H9 (cell line): Measurements from ENCODE around the gene ANKRD28. TPM values are rescaled to one million over a fixed set of nuclear protein-coding genes. Genes with fewer than 3 reads are reported as not detected.
A peak's percentile ranks its signal among the peaks of the same experiment; 100 is the strongest.

ENCODE experiments used
- DNase-seq: peaks from one replicate; pipeline ENCODE4 v3.0.0-alpha.2; 2017
- H2AFZ ChIP-seq: one replicate; pipeline ENCODE4 v1.6.1; 2013; ENCODE audit warnings: mild to moderate bottlenecking, low read length, control low read depth, moderate library complexity
- H2AK5ac ChIP-seq: 2 replicates; pipeline ENCODE4 v1.6.1; 2013; ENCODE audit warnings: low read length, control low read depth, mixed read lengths; ENCODE audit not compliant: insufficient read length
- H2BK120ac ChIP-seq: one replicate; pipeline ENCODE4 v1.6.1; 2013; ENCODE audit warnings: low read depth, mild to moderate bottlenecking, low read length, control low read depth, inconsistent platforms; ENCODE audit not compliant: poor library complexity, severe bottlenecking
- H2BK12ac ChIP-seq: 2 replicates; pipeline ENCODE4 v1.6.1; 2013; ENCODE audit warnings: low read length, control low read depth, mixed read lengths, low read depth; ENCODE audit not compliant: insufficient read length
- H2BK15ac ChIP-seq: 2 replicates; pipeline ENCODE4 v1.6.1; 2013; ENCODE audit warnings: low read depth, low read length, control low read depth
- H2BK20ac ChIP-seq: one replicate; pipeline ENCODE4 v1.6.1; 2013; ENCODE audit warnings: low read depth, mild to moderate bottlenecking, low read length, control low read depth, inconsistent platforms; ENCODE audit not compliant: poor library complexity, severe bottlenecking
- H2BK5ac ChIP-seq: 2 replicates; pipeline ENCODE4 v1.6.1; 2013; ENCODE audit warnings: low read length, control low read depth, mixed read lengths; ENCODE audit not compliant: insufficient read length
- H3K14ac ChIP-seq: 2 replicates; pipeline ENCODE4 v1.6.1; 2013; ENCODE audit warnings: low read length, control low read depth; ENCODE audit not compliant: insufficient read depth
- H3K18ac ChIP-seq: 2 replicates; pipeline ENCODE4 v1.6.1; 2013; ENCODE audit warnings: low read depth, mild to moderate bottlenecking, mixed read lengths, low read length, control low read depth; ENCODE audit not compliant: insufficient read length
- H3K23ac ChIP-seq: 2 replicates; pipeline ENCODE4 v1.6.1; 2013; ENCODE audit warnings: low read length, control low read depth, mixed read lengths, low read depth; ENCODE audit not compliant: insufficient read length
- H3K23me2 ChIP-seq: 2 replicates; pipeline ENCODE4 v1.6.1; 2013; ENCODE audit warnings: low read depth, mild to moderate bottlenecking, mixed read lengths, low read length, control low read depth; ENCODE audit not compliant: insufficient read length, poor library complexity, severe bottlenecking
- H3K27ac ChIP-seq: 2 replicates; pipeline ENCODE4 v1.5.1; 2013; ENCODE audit warnings: low read length, control low read depth, mixed read lengths, low read depth; ENCODE audit not compliant: insufficient read length
- H3K27me3 ChIP-seq: 2 replicates; pipeline ENCODE4 v1.6.1; 2013; ENCODE audit warnings: low read length, control low read depth, inconsistent platforms; ENCODE audit not compliant: insufficient read depth
- H3K4ac ChIP-seq: 2 replicates; pipeline ENCODE4 v1.6.1; 2013; ENCODE audit warnings: low read depth, mild to moderate bottlenecking, control low read depth, inconsistent platforms, low read length, moderate library complexity
- H3K4me1 ChIP-seq: 2 replicates; pipeline ENCODE4 v1.6.1; 2013; ENCODE audit warnings: low read length, control low read depth, inconsistent platforms; ENCODE audit not compliant: insufficient read depth
- H3K4me2 ChIP-seq: 2 replicates; pipeline ENCODE4 v1.6.1; 2013; ENCODE audit warnings: low read length, control low read depth, mixed read lengths; ENCODE audit not compliant: insufficient read length, insufficient read depth
- H3K56ac ChIP-seq: 2 replicates; pipeline ENCODE4 v1.6.1; 2013; ENCODE audit warnings: low read depth, mild to moderate bottlenecking, mixed read lengths, low read length, control low read depth; ENCODE audit not compliant: insufficient read length
- H3K79me1 ChIP-seq: 2 replicates; pipeline ENCODE4 v1.6.1; 2013; ENCODE audit warnings: low read depth, mild to moderate bottlenecking, moderate library complexity, low read length, control low read depth, inconsistent platforms; ENCODE audit not compliant: insufficient read depth, poor library complexity, severe bottlenecking
- H3K79me2 ChIP-seq: 2 replicates; pipeline ENCODE4 v1.6.1; 2013; ENCODE audit warnings: low read length, control low read depth, inconsistent platforms; ENCODE audit not compliant: insufficient read depth
- H3K9ac ChIP-seq: 2 replicates; pipeline ENCODE4 v1.6.1; 2013; ENCODE audit warnings: low read length, control low read depth, mixed read lengths; ENCODE audit not compliant: insufficient read length; ENCODE audit errors: extremely low read depth
- H3K9me3 ChIP-seq: one replicate; pipeline ENCODE4 v1.6.1; 2013; ENCODE audit warnings: low read depth, low read length, inconsistent platforms; ENCODE audit not compliant: control insufficient read depth
- H3T11ph ChIP-seq: one replicate; pipeline ENCODE4 v1.6.1; 2013; ENCODE audit warnings: mild to moderate bottlenecking, low read length, control low read depth, inconsistent platforms
- H4K20me1 ChIP-seq: one replicate; pipeline ENCODE4 v1.6.1; 2013; ENCODE audit not compliant: control insufficient read depth, insufficient read length, insufficient read depth
- H4K5ac ChIP-seq: 2 replicates; pipeline ENCODE4 v1.6.1; 2013; ENCODE audit warnings: low read depth, mild to moderate bottlenecking, mixed read lengths, low read length, control low read depth; ENCODE audit not compliant: insufficient read length
- H4K8ac ChIP-seq: replicated peaks from 2 replicates; pipeline ENCODE4 v1.6.1; 2013; ENCODE audit warnings: low read length, control low read depth, mixed read lengths, low read depth; ENCODE audit not compliant: insufficient read length
- H4K91ac ChIP-seq: 2 replicates; pipeline ENCODE4 v1.6.1; 2013; ENCODE audit warnings: low read depth, mild to moderate bottlenecking, moderate library complexity, mixed read lengths, low read length, control low read depth; ENCODE audit not compliant: insufficient read length
- H3K27ac Mint-ChIP-seq, 3 experiments: 2 replicates in 2 of 3; 3 replicates in 1 of 3; pipeline ENCODE4 v1.8.0; 2020 to 2021; ENCODE audit warnings: mixed read lengths in 3 of 3, mild to moderate bottlenecking in 1 of 3, moderate library complexity in 1 of 3
- H3K27me3 Mint-ChIP-seq: 2 replicates; pipeline ENCODE4 v1.8.0; 2021; ENCODE audit warnings: low read depth, mild to moderate bottlenecking, moderate library complexity, mixed read lengths
- H3K36me3 Mint-ChIP-seq, 3 experiments: 2 replicates in 2 of 3; 3 replicates in 1 of 3; pipeline ENCODE4 v1.8.0; 2020 to 2021; ENCODE audit warnings: low read depth in 3 of 3, mixed read lengths in 3 of 3; ENCODE audit not compliant: insufficient read depth in 1 of 3
- H3K4me1 Mint-ChIP-seq, 2 experiments: 2 replicates each; pipeline ENCODE4 v1.8.0; 2020; ENCODE audit warnings: mixed read lengths in 2 of 2
- H3K4me3 Mint-ChIP-seq, 2 experiments: 2 replicates in 1 of 2; 3 replicates in 1 of 2; pipeline ENCODE4 v1.8.0; 2020 to 2021; ENCODE audit warnings: mild to moderate bottlenecking in 2 of 2, mixed read lengths in 2 of 2, moderate library complexity in 1 of 2
- H3K9me3 Mint-ChIP-seq, 2 experiments: 2 replicates in 1 of 2; 3 replicates in 1 of 2; pipeline ENCODE4 v1.8.0; 2020; ENCODE audit warnings: mild to moderate bottlenecking in 2 of 2, mixed read lengths in 2 of 2, moderate library complexity in 1 of 2
- CTCF ChIP-seq: fragments of 200-600 bp; sonication (generic); conservative IDR thresholded peaks from 3 replicates; pipeline ENCODE4 v1.8.0; 2021; ENCODE audit warnings: antibody characterized with exemption, mild to moderate bottlenecking
- WGBS: extraction: QIAGEN DNeasy Blood & Tissue Kit; methylation state at CpG from one replicate; pipeline ENCODE4 v1.1.7; 2013; ENCODE audit warnings: missing lambda C conversion rate, low lambda C conversion rate, mixed read lengths; ENCODE audit not compliant: insufficient read length; ENCODE audit errors: extremely low coverage; 5-methylcytosine and 5-hydroxymethylcytosine counted together
- total RNA-seq: library from RNA; stranded (reverse); gene quantifications from 2 replicates; pipeline ENCODE4 v1.2.1, GENCODE V29; 2021

The ANKRD28 gene
- total RNA-seq, 1 experiment from 2014 or later: 59.0 TPM

GRCh38 chr3:15753056-15753710, 44.6 kb downstream of the ANKRD28 start:
- Histone ChIP-seq H3K79me1 (no peaks in the 10 kb centered on the region), H2BK120ac (no peak overlapping the region), H2BK12ac (no peak overlapping the region), H3K4me1 (peaks cover 11% of the 10 kb centered on the region; the same call in 1 of the 2 replicates), H4K91ac (no peak overlapping the region), H4K8ac (no peak overlapping the region), H3T11ph (no peak overlapping the region), H3K27me3 (no peaks in the 10 kb centered on the region), H3K14ac (no peak overlapping the region), H4K5ac (no peak overlapping the region), H3K23me2 (no peaks in the 10 kb centered on the region), H4K20me1 (no peaks in the 10 kb centered on the region), H2AK5ac (no peak overlapping the region), H3K79me2 (no peaks in the 10 kb centered on the region), H3K4ac (no peak overlapping the region), H3K9ac (no peak overlapping the region), H3K18ac (no peak overlapping the region), H3K23ac (no peak overlapping the region), H3K56ac (no peak overlapping the region), H2BK15ac (no peak overlapping the region), H3K27ac (no peak overlapping the region), H2BK5ac (no peak overlapping the region), H3K9me3 (no peaks in the 10 kb centered on the region), H2BK20ac (no peak overlapping the region), H2AFZ (no peak overlapping the region), H3K4me2 (no peak overlapping the region)
- Mint-ChIP-seq H3K4me1 (peaks cover 32 to 47% of the 10 kb centered on the region in 2 experiments), H3K27ac (peak overlapping the region in 1 of 3 experiments; percentile 78; a peak in 2 of 7 replicates), H3K9me3 (peaks cover 3 to 8% of the 10 kb centered on the region in 2 experiments; a peak in 4 of 5 replicates), H3K27me3 (no peaks in the 10 kb centered on the region), H3K36me3 (peaks cover 19 to 22% (median 20%) of the 10 kb centered on the region in 3 experiments), H3K4me3 (no peak overlapping the region)
- no CpG with 5 or more reads among the region's 5 CpGs for WGBS
- no peak for TF ChIP-seq CTCF
- DNase-seq: no peak
